ENCODE measurements around the gene PERCC1. TPM values are rescaled to one million over a fixed set of nuclear protein-coding genes. Genes with fewer than 3 reads are reported as not detected.

PERCC1 gene
- total RNA-seq, 5 donors from 2014 or later (not counting 1 experiment from before 2014, with no cell fraction given): 0.36 to 1.6 (median 0.90) TPM

DNA sequence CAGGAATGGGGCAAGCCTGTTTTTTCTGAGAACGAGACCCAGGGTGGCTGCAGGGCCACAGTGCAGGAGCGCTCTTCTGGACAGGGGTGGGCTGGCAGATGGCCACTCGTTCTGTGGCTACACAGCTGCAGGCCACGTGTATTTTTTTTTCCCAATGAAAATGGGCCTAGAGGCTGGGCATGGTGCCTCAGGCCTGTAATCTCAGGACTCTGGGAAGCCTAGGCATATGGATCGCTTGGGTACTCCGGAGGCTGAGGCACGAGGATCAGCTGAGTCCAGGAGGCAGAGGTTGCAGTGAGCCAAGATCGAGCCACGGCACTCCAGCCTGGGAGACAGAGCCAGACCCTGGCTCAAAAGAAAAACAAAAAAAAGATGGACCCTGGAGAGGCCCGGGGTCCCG lies 23.1 kb upstream of the PERCC1 start:
- Histone ChIP-seq H3K4me1 (ENCODE audit: control insufficient read depth in 1 of 2, extremely low read depth in 1 of 2, insufficient read depth in 2 of 2, low read length in 2 of 2) (peaks cover 0 to 28% of the 10 kb centered on the region in 2 experiments), H3K27ac (ENCODE audit: low read length) (peak overlapping the region; percentile 34), H3K9me3 (no peaks in the 10 kb centered on the region), H3K4me3 (ENCODE audit: control insufficient read depth in 1 of 2, extremely low read depth in 1 of 2, low read length in 1 of 2) (peak overlapping the region in 1 of 2 donors; percentile 37), H3K27me3 (replicated peaks in 1 of 2; ENCODE audit: control insufficient read depth in 2 of 2, extremely low read depth in 1 of 2, insufficient read depth in 2 of 2, low read length in 1 of 2) (no peaks in the 10 kb centered on the region), H3K36me3 (ENCODE audit: control insufficient read depth in 2 of 2, extremely low read depth in 1 of 2, insufficient read depth in 1 of 2, low read length in 1 of 2) (peaks cover 6 to 35% of the 10 kb centered on the region in 2 donors)
- WGBS (ENCODE audit: insufficient coverage): 52% methylated on average over 11 of the region's 11 CpGs
- ATAC-seq (replicated peaks in 1 of 4) (no peak), DNase-seq (no peak)
- Mint-ChIP-seq H3K27me3 (no peaks in the 10 kb centered on the region), H3K4me3 (peak overlapping the region; percentile 57 to 77 (median 63)), H3K27ac (peak overlapping the region; percentile 65 to 69), H3K4me1 (peaks cover 27 to 44% (median 37%) of the 10 kb centered on the region in 3 donors), H3K36me3 (peaks cover 4% of the 10 kb centered on the region), H3K9me3 (no peaks in the 10 kb centered on the region)
- ChIA-PET CTCF (interaction anchor here in 1 of 2 donors (0.6 kb wide), 1 partner anchor 943 kb away, joined by 3 read pairs; no protein-coding TSS in a partner anchor), POLR2A (interaction anchor here (0.7 kb wide), 3 partner anchors 13 to 382 kb away, joined by 3 to 5 read pairs (median 3); partner anchors contain the start of gene UQCC4 (in 1 of the 2))

DNA sequence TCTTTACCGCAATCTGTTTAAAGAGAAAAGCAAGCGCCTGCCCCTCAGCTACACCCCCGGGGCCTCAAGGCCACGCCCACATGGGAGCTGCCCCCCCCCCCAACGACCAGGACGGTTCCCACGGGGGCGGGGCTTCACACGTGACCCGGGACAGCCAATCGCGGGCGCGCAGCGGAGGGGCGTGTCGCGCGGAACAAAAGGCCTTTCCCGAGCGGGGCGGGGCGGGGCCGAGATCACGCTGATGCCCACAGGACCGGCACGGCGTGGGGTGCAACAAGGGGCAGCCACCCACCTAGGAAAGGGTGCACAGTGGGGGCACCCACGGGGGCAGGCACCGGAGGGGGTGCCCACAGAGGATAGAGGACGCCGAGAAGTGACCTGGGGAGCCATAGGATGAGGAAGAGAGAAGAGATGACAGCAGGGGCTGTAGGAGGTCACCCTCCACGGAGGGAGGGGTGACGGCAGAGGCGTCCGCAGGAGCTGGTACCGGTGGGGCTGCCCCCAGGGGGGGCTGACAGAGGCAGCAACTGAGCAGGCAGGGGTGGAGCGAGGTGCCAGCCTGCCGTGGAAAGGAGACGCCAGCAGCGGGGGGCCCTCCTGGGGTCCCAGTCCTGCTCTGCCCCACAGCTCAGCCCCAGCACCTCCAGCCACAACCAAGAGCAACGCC lies 22.6 kb upstream of the PERCC1 start:
- peak overlapping the region; percentile 34 for H3K27ac ChIP-seq (ENCODE audit: low read length)
- DNase-seq: peak; percentile 84 to 98 (median 92)
- Mint-ChIP-seq H3K27me3 (no peaks in the 10 kb centered on the region), H3K4me1 (peaks cover 27 to 46% (median 39%) of the 10 kb centered on the region in 3 donors), H3K4me3 (peak overlapping the region; percentile 66 to 77 (median 68)), H3K27ac (peak overlapping the region in 1 of 2 donors; percentile 69), H3K36me3 (peaks cover 3% of the 10 kb centered on the region), H3K9me3 (no peaks in the 10 kb centered on the region)
- peak overlapping the region; percentile 29 to 37 for H3K4me3 ChIP-seq (ENCODE audit: control insufficient read depth in 1 of 2, extremely low read depth in 1 of 2, low read length in 1 of 2)
- H3K4me1 ChIP-seq (ENCODE audit: control insufficient read depth in 1 of 2, extremely low read depth in 1 of 2, insufficient read depth in 2 of 2, low read length in 2 of 2): peaks cover 0 to 34% of the 10 kb centered on the region in 2 experiments
- ChIA-PET CTCF (interaction anchor here in 1 of 2 donors (0.6 kb wide), 1 partner anchor 944 kb away, joined by 3 read pairs; no protein-coding TSS in a partner anchor), POLR2A (interaction anchor here in 1 of 2 donors (0.7 kb wide), 2 partner anchors 12 to 16 kb away, joined by 3 read pairs; partner anchors contain the start of gene UQCC4)
- H3K36me3 ChIP-seq (ENCODE audit: control insufficient read depth in 2 of 2, extremely low read depth in 1 of 2, insufficient read depth in 1 of 2, low read length in 1 of 2): peaks cover 4 to 32% of the 10 kb centered on the region in 2 donors
- WGBS (ENCODE audit: insufficient coverage): 0% methylated on average over 27 of the region's 42 CpGs
- H3K27me3 ChIP-seq (replicated peaks in 1 of 2; ENCODE audit: control insufficient read depth in 2 of 2, extremely low read depth in 1 of 2, insufficient read depth in 2 of 2, low read length in 1 of 2): no peaks in the 10 kb centered on the region
- no peaks in the 10 kb centered on the region for H3K9me3 ChIP-seq
- ATAC-seq (replicated peaks in 1 of 4): peak; percentile 93 to 95 (median 94)

DNA sequence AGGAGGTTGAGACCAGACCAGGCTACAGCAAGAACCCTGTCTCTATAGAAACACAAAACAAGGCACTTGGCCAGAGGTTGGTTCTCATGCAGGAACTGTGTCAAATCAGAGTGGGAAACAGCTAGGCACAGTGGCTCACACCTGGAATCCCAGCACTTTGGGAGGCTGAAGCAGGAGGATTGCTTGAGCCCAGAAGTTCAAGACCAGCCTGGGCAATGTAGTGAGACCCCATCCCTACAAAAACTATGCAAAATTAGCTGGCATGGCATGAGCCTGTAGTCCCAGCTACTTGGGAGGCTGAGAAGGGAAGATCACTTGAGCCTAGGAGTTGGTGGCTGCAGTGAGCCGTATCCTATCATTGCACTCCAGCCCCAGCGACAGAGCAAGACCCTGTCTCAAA lies 18.0 kb upstream of the PERCC1 start:
- Histone ChIP-seq H3K27ac (ENCODE audit: low read length) (no peak overlapping the region), H3K27me3 (replicated peaks in 1 of 2; ENCODE audit: control insufficient read depth in 2 of 2, extremely low read depth in 1 of 2, insufficient read depth in 2 of 2, low read length in 1 of 2) (no peaks in the 10 kb centered on the region), H3K4me3 (ENCODE audit: control insufficient read depth in 1 of 2, extremely low read depth in 1 of 2, low read length in 1 of 2) (no peak overlapping the region), H3K36me3 (ENCODE audit: control insufficient read depth in 2 of 2, extremely low read depth in 1 of 2, insufficient read depth in 1 of 2, low read length in 1 of 2) (peaks cover 4 to 9% of the 10 kb centered on the region in 2 donors), H3K4me1 (ENCODE audit: control insufficient read depth in 1 of 2, extremely low read depth in 1 of 2, insufficient read depth in 2 of 2, low read length in 2 of 2) (peaks cover 0 to 37% of the 10 kb centered on the region in 2 experiments), H3K9me3 (no peaks in the 10 kb centered on the region)
- no peaks in the 10 kb centered on the region for H3K9me3 Mint-ChIP-seq
- POLR2A ChIA-PET: no interaction called here
- ATAC-seq (replicated peaks in 1 of 4) (no peak), DNase-seq (no peak)
- peak overlapping the region; percentile 55 to 88 for H3K27ac Mint-ChIP-seq
- H3K36me3 Mint-ChIP-seq: no peaks in the 10 kb centered on the region
- H3K4me1 Mint-ChIP-seq: peaks cover 16 to 39% (median 36%) of the 10 kb centered on the region in 3 donors
- no peaks in the 10 kb centered on the region for H3K27me3 Mint-ChIP-seq
- CTCF ChIA-PET: no interaction called here
- WGBS (ENCODE audit: insufficient coverage): no CpG with 5 or more reads among the region's 2 CpGs
- H3K4me3 Mint-ChIP-seq: peak overlapping the region; percentile 79 to 83 (median 81)

DNA sequence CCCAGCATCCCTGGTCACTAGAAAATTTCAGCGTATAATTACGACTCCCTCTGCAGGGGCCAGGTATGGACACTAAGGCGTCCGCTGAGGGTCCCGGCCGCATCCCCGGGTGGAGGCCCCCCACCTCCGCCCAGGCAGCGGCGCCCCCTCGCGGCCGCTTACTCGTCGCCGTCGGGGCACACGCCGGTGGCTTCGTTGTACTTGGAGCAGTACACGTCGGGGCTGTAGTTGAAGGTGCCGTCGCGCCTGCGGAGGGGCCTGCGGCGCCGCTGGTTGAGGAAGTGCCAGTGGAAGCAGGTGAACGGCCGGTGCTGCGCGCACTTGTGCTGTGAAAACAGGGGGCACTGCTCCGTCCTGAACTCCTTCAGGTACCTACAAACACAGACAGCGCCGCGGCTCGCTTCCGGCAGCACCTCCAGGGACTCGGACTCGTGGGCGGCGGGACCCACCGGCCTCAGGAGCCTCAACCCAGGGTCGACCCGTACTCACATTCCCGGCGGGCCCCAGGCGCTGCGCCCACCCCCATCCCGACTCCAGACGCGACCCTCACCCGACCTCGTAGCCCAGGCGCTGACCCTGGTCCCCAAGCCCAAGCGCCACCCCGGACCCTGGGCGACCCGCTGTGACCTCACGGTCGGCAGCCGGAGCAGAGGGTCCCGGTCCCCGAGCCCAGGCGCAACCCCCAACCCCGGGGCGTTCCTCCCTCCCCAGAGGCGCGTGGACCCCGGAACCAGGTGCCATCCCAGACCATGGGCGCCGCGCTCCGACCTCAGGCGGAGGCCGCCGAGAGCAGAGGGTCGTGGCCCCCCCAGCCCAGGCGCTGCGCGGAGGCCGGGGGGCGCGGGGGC lies 17.0 kb upstream of the PERCC1 start:
- H3K4me3 ChIP-seq (ENCODE audit: control insufficient read depth in 1 of 2, extremely low read depth in 1 of 2, low read length in 1 of 2): peak overlapping the region; percentile 81 to 87
- Mint-ChIP-seq H3K36me3 (no peaks in the 10 kb centered on the region), H3K27ac (peak overlapping the region; percentile 86 to 88), H3K9me3 (no peaks in the 10 kb centered on the region), H3K4me3 (peak overlapping the region; percentile 81 to 84 (median 83)), H3K27me3 (no peaks in the 10 kb centered on the region), H3K4me1 (peaks cover 24 to 33% (median 32%) of the 10 kb centered on the region in 3 donors)
- no peaks in the 10 kb centered on the region for H3K27me3 ChIP-seq (replicated peaks in 1 of 2; ENCODE audit: control insufficient read depth in 2 of 2, extremely low read depth in 1 of 2, insufficient read depth in 2 of 2, low read length in 1 of 2)
- peak; percentile 40 to 76 (median 55) for DNase-seq
- no peaks in the 10 kb centered on the region for H3K9me3 ChIP-seq
- POLR2A ChIA-PET: no interaction called here
- WGBS (ENCODE audit: insufficient coverage): 4% methylated on average over 81 of the region's 85 CpGs
- CTCF ChIA-PET: no interaction called here
- H3K27ac ChIP-seq (ENCODE audit: low read length): peak overlapping the region; percentile 44
- ATAC-seq (replicated peaks in 1 of 4): peak; percentile 50 to 63 (median 56)
- H3K36me3 ChIP-seq (ENCODE audit: control insufficient read depth in 2 of 2, extremely low read depth in 1 of 2, insufficient read depth in 1 of 2, low read length in 1 of 2): peaks cover 4 to 9% of the 10 kb centered on the region in 2 donors
- peaks cover 0 to 32% of the 10 kb centered on the region in 2 experiments for H3K4me1 ChIP-seq (ENCODE audit: control insufficient read depth in 1 of 2, extremely low read depth in 1 of 2, insufficient read depth in 2 of 2, low read length in 2 of 2)

DNA sequence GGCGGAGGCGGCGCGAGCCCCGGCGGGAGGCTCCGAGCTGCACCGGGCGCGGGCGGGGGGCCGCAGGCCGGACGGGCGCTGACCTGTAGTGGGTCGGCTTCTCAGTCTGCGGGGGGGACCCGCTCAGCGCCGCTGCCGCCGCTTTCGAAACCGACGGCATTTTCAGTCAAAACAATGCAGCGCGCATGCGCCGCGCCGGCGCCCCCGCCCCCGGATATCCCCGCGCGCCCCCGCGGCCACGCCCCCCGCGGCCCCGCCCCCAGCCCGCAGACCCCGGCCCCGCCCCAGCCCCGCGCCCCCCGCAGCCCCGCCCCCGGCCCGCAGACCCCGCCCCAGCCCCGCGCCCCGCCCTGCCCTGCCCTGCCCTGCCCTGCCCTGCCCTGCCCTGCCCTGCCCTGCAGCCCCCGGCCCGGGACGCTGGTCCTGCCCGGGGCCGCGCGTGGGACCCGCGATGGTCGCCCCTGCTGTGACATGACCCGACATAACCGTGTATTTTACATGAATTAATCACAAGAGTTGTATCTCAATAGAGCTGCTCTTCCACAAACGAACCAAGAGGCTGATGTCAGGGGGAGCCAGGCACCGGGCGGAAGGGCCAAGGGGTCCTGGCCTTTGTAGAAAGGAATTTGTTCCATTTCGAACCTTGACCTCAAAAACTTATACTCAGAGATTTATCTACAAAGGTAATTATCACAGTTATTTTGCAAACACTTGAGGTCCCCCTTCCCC lies 16.2 kb upstream of the PERCC1 start, which contains the start of gene UNKL:
UNKL (minus strand) TSS at position 173 of the 729 bp plus-strand sequence; CDS start at position 160, 13 bp downstream.
- ATAC-seq (replicated peaks in 1 of 4) (peak; percentile 73 to 77 (median 74)), DNase-seq (peak; percentile 65 to 92 (median 81))
- peak within 1 kb of the TSS; percentile 88 to 89 for H3K27ac Mint-ChIP-seq
- no peaks in the 10 kb centered on the region for H3K9me3 ChIP-seq
- peaks cover 4 to 9% of the 10 kb centered on the region in 2 donors for H3K36me3 ChIP-seq (ENCODE audit: control insufficient read depth in 2 of 2, extremely low read depth in 1 of 2, insufficient read depth in 1 of 2, low read length in 1 of 2)
- peaks cover 1 to 33% of the 10 kb centered on the region in 2 experiments for H3K4me1 ChIP-seq (ENCODE audit: control insufficient read depth in 1 of 2, extremely low read depth in 1 of 2, insufficient read depth in 2 of 2, low read length in 2 of 2)
- H3K4me3 ChIP-seq (ENCODE audit: control insufficient read depth in 1 of 2, extremely low read depth in 1 of 2, low read length in 1 of 2): peak within 1 kb of the TSS; percentile 81 to 87
- no peaks in the 10 kb centered on the region for H3K27me3 ChIP-seq (replicated peaks in 1 of 2; ENCODE audit: control insufficient read depth in 2 of 2, extremely low read depth in 1 of 2, insufficient read depth in 2 of 2, low read length in 1 of 2)
- H3K9me3 Mint-ChIP-seq: no peaks in the 10 kb centered on the region
- H3K27ac ChIP-seq (ENCODE audit: low read length): peak within 1 kb of the TSS; percentile 64
- WGBS (ENCODE audit: insufficient coverage): under 1% methylated on average over 56 of the region's 72 CpGs
- peaks cover 24 to 28% (median 26%) of the 10 kb centered on the region in 3 donors for H3K4me1 Mint-ChIP-seq
- H3K27me3 Mint-ChIP-seq: no peaks in the 10 kb centered on the region
- H3K36me3 Mint-ChIP-seq: no peaks in the 10 kb centered on the region
- CTCF ChIA-PET: no interaction called here
- H3K4me3 Mint-ChIP-seq: peak within 1 kb of the TSS; percentile 81 to 84 (median 83)
- POLR2A ChIA-PET: no interaction called here

Measured in T-cell (primary cell).